WTC11 (cell line): Measurements from ENCODE around the gene F13A1. TPM values are rescaled to one million over a fixed set of nuclear protein-coding genes. Genes with fewer than 3 reads are reported as not detected.

Experiments
- ATAC-seq: fragments of 200-7000 bp; cut with Tn5 transposase; 2 replicates; pipeline ENCODE4 v1.10.0; 2021; ENCODE audit warnings: mild to moderate bottlenecking, moderate library complexity
- CTCF ChIA-PET: fragments of 300-600 bp; sonication (Branson Sonifier 250); formaldehyde crosslinking; loops from one replicate; lab custom pipeline; 2021; ENCODE audit warnings: antibody characterized with exemption; lab: Charles Lee
- POLR2A ChIA-PET: fragments of 350-600 bp; sonication (Branson Sonifier 250); formaldehyde crosslinking; loops from one replicate; lab custom pipeline; 2021; ENCODE audit warnings: antibody characterized with exemption; lab: Charles Lee
- DNase-seq: peaks from one replicate; pipeline ENCODE4 v3.0.0; 2021; ENCODE audit warnings: low spot score
- H3K27ac Mint-ChIP-seq: 2 replicates; pipeline ENCODE4 v1.8.0; 2021; ENCODE audit warnings: mixed read lengths
- H3K27me3 Mint-ChIP-seq: 2 replicates; pipeline ENCODE4 v1.8.0; 2021; ENCODE audit warnings: low read depth, mild to moderate bottlenecking, moderate library complexity, mixed read lengths
- H3K36me3 Mint-ChIP-seq: 2 replicates; pipeline ENCODE4 v1.8.0; 2021; ENCODE audit warnings: mixed read lengths
- H3K4me1 Mint-ChIP-seq: 2 replicates; pipeline ENCODE4 v1.8.0; 2022; ENCODE audit warnings: mixed read lengths
- H3K4me3 Mint-ChIP-seq: 2 replicates; pipeline ENCODE4 v1.8.0; 2021; ENCODE audit warnings: mild to moderate bottlenecking, moderate library complexity, mixed read lengths
- H3K9me3 Mint-ChIP-seq: 2 replicates; pipeline ENCODE4 v1.8.0; 2021; ENCODE audit warnings: mixed read lengths
- CREB1 ChIP-seq: sonication (generic); formaldehyde crosslinking; IDR thresholded peaks from 2 replicates; pipeline ENCODE4 v1.8.0; 2023; ENCODE audit warnings: mild to moderate bottlenecking, missing genetic modification reagents
- IRF2 ChIP-seq: sonication (generic); formaldehyde crosslinking; IDR thresholded peaks from 2 replicates; pipeline ENCODE4 v1.8.0; 2022; ENCODE audit warnings: low read depth, missing genetic modification reagents, borderline replicate concordance
- NFE2L1 ChIP-seq: sonication (generic); formaldehyde crosslinking; IDR thresholded peaks from 2 replicates; pipeline ENCODE4 v1.8.1; 2023; ENCODE audit warnings: missing genetic modification reagents
- OVOL2 ChIP-seq: fragments of 250-450 bp; sonication (Bioruptor Pico); IDR thresholded peaks from 2 replicates; pipeline ENCODE4 v1.9.0; 2021; ENCODE audit warnings: mild to moderate bottlenecking, borderline replicate concordance
- RORB ChIP-seq: fragments of 250-450 bp; sonication (Bioruptor Pico); IDR thresholded peaks from 2 replicates; pipeline ENCODE4 v1.9.0; 2021; ENCODE audit warnings: mild to moderate bottlenecking
- TCF7 ChIP-seq: sonication (generic); formaldehyde crosslinking; IDR thresholded peaks from 2 replicates; pipeline ENCODE4 v1.8.0; 2022; ENCODE audit warnings: mild to moderate bottlenecking, low read depth, missing genetic modification reagents, moderate library complexity
- ZNF263 ChIP-seq: sonication (generic); formaldehyde crosslinking; IDR thresholded peaks from 2 replicates; pipeline ENCODE4 v1.8.1; 2022; ENCODE audit warnings: low read depth, mild to moderate bottlenecking, moderate library complexity, missing genetic modification reagents
- ZNF396 ChIP-seq: fragments of 250-450 bp; sonication (Bioruptor Pico); IDR thresholded peaks from 2 replicates; pipeline ENCODE4 v1.8.0; 2021; ENCODE audit warnings: mild to moderate bottlenecking, moderate library complexity, borderline replicate concordance
- ZNF423 ChIP-seq: fragments of 250-450 bp; sonication (Bioruptor Pico); IDR thresholded peaks from 2 replicates; pipeline ENCODE4 v2.1.2; 2022; ENCODE audit warnings: mild to moderate bottlenecking, moderate library complexity
- total RNA-seq: library from RNA; stranded (reverse); gene quantifications from 3 replicates; pipeline ENCODE4 v1.2.3, GENCODE V29; 2021
- TF ChIP-seq, protein P1 (sequence below): sonication (generic); formaldehyde crosslinking; IDR thresholded peaks from 2 replicates; pipeline ENCODE4 v1.8.1; 2022; ENCODE audit warnings: low read depth, mild to moderate bottlenecking, moderate library complexity, missing genetic modification reagents, borderline replicate concordance
- TF ChIP-seq, protein P2 (sequence below): fragments of 250-450 bp; sonication (Bioruptor Pico); conservative IDR thresholded peaks from 2 replicates; pipeline ENCODE4 v1.9.0; 2021; ENCODE audit warnings: mild to moderate bottlenecking
- TF ChIP-seq, protein P3 (sequence below): sonication (generic); formaldehyde crosslinking; IDR thresholded peaks from 2 replicates; pipeline ENCODE4 v1.8.0; 2023; ENCODE audit warnings: missing genetic modification reagents, mild to moderate bottlenecking, borderline replicate concordance
- TF ChIP-seq, protein P4 (sequence below): fragments of 250-450 bp; sonication (Bioruptor Pico); IDR thresholded peaks from 2 replicates; pipeline ENCODE4 v2.1.2; 2022; ENCODE audit warnings: mild to moderate bottlenecking, moderate library complexity
- TF ChIP-seq, protein P5 (sequence below): fragments of 250-450 bp; sonication (Bioruptor Pico); IDR thresholded peaks from 2 replicates; pipeline ENCODE4 v1.8.0; 2021; ENCODE audit warnings: mild to moderate bottlenecking
- TF ChIP-seq, protein P6 (sequence below): sonication (generic); formaldehyde crosslinking; IDR thresholded peaks from 2 replicates; pipeline ENCODE4 v1.8.0; 2023; ENCODE audit warnings: missing genetic modification reagents

F13A1 gene
- total RNA-seq, 1 experiment from 2014 or later, result 1.0 TPM

DNA sequence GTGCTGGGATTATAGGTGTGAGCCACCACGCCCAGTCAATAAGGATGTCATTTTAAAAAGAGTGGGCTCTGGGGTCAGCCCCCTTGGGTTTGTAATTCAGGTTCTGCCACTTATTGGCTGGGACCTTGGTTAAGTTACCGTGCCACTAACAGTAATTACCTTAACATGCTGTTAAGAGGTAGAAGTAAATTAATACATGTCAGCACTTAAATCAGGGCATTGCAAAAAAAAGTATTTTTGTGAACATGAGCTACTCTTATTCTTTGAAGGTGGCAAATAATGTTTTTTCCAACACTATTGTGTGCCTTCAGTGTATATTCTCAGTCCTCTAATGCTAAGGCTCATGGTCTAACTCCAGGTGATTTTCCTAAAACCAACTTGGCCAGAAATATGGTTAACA lies 109.5 kb downstream of the F13A1 start:
- ATAC-seq, result no peak
- ChIA-PET CTCF (no interaction called here), POLR2A (no interaction called here)

More for the DNA sequence above, 109.5 kb downstream of the F13A1 start:
- Mint-ChIP-seq H3K9me3 (peaks cover 37% of the 10 kb centered on the region), H3K27me3 (peaks cover 7% of the 10 kb centered on the region), H3K27ac (no peak overlapping the region), H3K4me3 (no peak overlapping the region), H3K4me1 (no peaks in the 10 kb centered on the region), H3K36me3 (peaks cover 13% of the 10 kb centered on the region)
- DNase-seq, result no peak
- no peak for TF ChIP-seq ZNF396 (CRISPR knock-in tag)
- TF ChIP-seq, protein P1, sequence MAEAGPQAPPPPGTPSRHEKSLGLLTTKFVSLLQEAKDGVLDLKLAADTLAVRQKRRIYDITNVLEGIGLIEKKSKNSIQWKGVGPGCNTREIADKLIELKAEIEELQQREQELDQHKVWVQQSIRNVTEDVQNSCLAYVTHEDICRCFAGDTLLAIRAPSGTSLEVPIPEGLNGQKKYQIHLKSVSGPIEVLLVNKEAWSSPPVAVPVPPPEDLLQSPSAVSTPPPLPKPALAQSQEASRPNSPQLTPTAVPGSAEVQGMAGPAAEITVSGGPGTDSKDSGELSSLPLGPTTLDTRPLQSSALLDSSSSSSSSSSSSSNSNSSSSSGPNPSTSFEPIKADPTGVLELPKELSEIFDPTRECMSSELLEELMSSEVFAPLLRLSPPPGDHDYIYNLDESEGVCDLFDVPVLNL (CRISPR knock-in tag), result no peak
- no peak for TF ChIP-seq ZNF263 (CRISPR knock-in tag)
- no peak for TF ChIP-seq TCF7 (CRISPR knock-in tag)
- no peak for TF ChIP-seq IRF2 (CRISPR knock-in tag)
- TF ChIP-seq NFE2L1 (CRISPR knock-in tag), result no peak
- TF ChIP-seq, protein P2, sequence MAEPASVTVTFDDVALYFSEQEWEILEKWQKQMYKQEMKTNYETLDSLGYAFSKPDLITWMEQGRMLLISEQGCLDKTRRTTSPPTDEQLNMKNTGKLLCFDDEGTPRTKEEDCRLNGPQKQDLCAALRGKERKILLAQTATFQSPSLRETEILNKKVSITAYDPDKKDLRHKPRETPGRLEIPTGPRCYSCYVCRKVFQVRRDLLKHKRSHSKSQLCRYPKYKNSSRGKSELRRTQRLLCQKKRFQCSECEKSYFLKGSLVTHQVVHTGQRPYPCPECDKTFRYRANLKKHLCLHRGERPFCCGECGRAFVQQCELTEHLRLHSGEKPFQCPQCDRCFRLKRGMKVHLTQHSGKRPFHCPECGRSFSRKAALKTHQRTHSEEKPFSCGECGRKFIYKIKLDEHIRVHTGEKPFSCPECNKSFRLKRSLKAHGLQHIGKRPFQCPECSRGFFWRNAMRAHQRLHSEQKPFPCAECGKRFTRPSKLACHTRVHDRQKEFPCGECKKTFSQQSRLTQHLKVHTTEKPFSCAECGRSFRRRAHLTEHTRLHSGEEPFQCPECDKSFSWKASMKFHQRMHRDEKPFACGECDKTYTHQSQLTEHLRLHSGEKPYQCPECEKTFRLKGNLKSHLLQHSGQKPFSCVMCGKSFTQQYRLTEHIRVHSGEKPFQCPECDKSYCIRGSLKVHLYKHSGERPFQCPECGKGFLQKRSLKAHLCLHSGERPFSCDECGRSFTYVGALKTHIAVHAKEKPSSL (CRISPR knock-in tag), result no peak
- no peak for TF ChIP-seq OVOL2 (CRISPR knock-in tag)
- TF ChIP-seq CREB1 (CRISPR knock-in tag), result no peak
- TF ChIP-seq, protein P3, sequence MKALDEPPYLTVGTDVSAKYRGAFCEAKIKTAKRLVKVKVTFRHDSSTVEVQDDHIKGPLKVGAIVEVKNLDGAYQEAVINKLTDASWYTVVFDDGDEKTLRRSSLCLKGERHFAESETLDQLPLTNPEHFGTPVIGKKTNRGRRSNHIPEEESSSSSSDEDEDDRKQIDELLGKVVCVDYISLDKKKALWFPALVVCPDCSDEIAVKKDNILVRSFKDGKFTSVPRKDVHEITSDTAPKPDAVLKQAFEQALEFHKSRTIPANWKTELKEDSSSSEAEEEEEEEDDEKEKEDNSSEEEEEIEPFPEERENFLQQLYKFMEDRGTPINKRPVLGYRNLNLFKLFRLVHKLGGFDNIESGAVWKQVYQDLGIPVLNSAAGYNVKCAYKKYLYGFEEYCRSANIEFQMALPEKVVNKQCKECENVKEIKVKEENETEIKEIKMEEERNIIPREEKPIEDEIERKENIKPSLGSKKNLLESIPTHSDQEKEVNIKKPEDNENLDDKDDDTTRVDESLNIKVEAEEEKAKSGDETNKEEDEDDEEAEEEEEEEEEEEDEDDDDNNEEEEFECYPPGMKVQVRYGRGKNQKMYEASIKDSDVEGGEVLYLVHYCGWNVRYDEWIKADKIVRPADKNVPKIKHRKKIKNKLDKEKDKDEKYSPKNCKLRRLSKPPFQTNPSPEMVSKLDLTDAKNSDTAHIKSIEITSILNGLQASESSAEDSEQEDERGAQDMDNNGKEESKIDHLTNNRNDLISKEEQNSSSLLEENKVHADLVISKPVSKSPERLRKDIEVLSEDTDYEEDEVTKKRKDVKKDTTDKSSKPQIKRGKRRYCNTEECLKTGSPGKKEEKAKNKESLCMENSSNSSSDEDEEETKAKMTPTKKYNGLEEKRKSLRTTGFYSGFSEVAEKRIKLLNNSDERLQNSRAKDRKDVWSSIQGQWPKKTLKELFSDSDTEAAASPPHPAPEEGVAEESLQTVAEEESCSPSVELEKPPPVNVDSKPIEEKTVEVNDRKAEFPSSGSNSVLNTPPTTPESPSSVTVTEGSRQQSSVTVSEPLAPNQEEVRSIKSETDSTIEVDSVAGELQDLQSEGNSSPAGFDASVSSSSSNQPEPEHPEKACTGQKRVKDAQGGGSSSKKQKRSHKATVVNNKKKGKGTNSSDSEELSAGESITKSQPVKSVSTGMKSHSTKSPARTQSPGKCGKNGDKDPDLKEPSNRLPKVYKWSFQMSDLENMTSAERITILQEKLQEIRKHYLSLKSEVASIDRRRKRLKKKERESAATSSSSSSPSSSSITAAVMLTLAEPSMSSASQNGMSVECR (CRISPR knock-in tag), result no peak
- TF ChIP-seq ZNF423, result no peak
- TF ChIP-seq RORB (CRISPR knock-in tag), result no peak
- TF ChIP-seq, protein P4, sequence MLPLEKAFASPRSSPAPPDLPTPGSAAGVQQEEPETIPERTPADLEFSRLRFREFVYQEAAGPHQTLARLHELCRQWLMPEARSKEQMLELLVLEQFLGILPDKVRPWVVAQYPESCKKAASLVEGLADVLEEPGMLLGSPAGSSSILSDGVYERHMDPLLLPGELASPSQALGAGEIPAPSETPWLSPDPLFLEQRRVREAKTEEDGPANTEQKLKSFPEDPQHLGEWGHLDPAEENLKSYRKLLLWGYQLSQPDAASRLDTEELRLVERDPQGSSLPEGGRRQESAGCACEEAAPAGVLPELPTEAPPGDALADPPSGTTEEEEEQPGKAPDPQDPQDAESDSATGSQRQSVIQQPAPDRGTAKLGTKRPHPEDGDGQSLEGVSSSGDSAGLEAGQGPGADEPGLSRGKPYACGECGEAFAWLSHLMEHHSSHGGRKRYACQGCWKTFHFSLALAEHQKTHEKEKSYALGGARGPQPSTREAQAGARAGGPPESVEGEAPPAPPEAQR (CRISPR knock-in tag), result no peak
- TF ChIP-seq, protein P5, sequence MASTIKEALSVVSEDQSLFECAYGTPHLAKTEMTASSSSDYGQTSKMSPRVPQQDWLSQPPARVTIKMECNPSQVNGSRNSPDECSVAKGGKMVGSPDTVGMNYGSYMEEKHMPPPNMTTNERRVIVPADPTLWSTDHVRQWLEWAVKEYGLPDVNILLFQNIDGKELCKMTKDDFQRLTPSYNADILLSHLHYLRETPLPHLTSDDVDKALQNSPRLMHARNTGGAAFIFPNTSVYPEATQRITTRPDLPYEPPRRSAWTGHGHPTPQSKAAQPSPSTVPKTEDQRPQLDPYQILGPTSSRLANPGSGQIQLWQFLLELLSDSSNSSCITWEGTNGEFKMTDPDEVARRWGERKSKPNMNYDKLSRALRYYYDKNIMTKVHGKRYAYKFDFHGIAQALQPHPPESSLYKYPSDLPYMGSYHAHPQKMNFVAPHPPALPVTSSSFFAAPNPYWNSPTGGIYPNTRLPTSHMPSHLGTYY (CRISPR knock-in tag), result no peak
- TF ChIP-seq, protein P6, sequence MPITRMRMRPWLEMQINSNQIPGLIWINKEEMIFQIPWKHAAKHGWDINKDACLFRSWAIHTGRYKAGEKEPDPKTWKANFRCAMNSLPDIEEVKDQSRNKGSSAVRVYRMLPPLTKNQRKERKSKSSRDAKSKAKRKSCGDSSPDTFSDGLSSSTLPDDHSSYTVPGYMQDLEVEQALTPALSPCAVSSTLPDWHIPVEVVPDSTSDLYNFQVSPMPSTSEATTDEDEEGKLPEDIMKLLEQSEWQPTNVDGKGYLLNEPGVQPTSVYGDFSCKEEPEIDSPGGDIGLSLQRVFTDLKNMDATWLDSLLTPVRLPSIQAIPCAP (CRISPR knock-in tag), result no peak
